ENCODE results near the gene GAK.

GAK gene

DNA sequence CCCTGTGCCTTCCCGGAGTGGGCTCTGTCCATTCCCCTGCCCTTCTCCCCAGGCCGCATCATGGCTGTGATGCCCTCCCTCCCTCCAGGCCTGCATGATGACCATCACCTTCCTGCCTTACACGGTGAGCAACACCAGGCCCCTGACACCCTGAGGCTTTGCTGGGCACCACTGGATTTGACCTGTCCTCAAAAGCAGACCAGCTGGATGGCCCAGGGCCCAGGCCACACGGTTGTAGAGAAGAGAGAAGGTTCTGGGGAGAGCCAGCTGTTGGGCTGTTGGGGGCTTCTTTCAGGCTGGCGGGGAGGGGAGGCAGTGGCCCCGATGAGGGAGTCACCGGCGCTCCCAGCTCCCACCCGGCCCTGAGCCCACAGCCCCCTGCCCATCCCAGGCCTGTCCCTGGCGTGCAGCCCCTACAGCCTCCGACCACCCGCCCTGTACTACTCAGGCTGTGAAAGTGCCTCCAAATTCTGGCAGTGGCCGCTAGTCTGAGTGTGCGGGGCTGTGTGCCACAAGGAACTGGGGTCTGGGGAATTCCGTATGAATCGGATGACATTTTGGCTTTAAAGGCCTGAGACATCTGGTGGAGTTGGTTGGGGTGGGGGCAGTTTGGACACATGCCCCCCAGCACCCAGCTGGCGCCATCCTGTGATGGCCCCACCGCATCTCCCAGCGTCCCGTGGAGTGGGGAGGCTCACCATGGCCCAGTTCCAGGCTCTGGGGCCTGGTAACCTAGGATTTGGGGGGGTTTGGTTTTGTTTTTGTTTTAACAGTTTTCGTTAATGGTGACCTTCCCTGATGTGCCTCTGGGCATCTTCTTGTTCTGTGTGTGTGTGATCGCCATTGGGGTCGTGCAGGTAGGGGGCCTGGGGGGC, 19.7 kb upstream of the GAK start:
- in situ Hi-C loops (cut with MboI; ENCODE audit: low sequenced_read_pairs, unreplicated experiment): no loop called here
- no peak for DNase-seq (ENCODE audit: low spot score)
- TF ChIP-seq, protein P1, sequence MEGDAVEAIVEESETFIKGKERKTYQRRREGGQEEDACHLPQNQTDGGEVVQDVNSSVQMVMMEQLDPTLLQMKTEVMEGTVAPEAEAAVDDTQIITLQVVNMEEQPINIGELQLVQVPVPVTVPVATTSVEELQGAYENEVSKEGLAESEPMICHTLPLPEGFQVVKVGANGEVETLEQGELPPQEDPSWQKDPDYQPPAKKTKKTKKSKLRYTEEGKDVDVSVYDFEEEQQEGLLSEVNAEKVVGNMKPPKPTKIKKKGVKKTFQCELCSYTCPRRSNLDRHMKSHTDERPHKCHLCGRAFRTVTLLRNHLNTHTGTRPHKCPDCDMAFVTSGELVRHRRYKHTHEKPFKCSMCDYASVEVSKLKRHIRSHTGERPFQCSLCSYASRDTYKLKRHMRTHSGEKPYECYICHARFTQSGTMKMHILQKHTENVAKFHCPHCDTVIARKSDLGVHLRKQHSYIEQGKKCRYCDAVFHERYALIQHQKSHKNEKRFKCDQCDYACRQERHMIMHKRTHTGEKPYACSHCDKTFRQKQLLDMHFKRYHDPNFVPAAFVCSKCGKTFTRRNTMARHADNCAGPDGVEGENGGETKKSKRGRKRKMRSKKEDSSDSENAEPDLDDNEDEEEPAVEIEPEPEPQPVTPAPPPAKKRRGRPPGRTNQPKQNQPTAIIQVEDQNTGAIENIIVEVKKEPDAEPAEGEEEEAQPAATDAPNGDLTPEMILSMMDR (IDR thresholded peaks at IDR 0.05; ENCODE audit: borderline replicate concordance, control extremely low read depth, extremely low read depth, insufficient read depth, missing control alignments): no peak

DNA sequence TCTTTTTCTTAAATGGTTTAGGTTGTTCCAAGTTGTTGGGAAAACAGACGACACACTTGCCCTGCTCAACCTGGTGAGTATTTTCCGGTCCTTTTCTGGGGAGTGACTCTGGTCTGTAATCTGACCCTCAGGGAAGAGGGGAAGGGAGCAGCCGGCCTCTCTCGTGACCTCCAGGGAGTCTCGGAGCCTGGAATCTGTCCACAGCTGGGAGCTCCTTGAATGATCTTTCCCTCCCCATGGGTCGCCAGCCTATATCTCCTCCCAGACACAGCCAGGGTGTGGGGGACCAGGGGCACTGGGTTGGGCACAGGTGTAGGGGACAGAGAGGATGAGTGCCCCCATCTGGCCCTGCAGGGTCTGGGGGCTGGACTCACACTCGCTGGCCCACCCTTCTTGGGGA, 19.1 kb upstream of the GAK start:
- no peak for DNase-seq (ENCODE audit: low spot score)
- TF ChIP-seq, protein P1 (IDR thresholded peaks at IDR 0.05; ENCODE audit: borderline replicate concordance, control extremely low read depth, extremely low read depth, insufficient read depth, missing control alignments): no peak
- in situ Hi-C loops (cut with MboI; ENCODE audit: low sequenced_read_pairs, unreplicated experiment): no loop called here

DNA sequence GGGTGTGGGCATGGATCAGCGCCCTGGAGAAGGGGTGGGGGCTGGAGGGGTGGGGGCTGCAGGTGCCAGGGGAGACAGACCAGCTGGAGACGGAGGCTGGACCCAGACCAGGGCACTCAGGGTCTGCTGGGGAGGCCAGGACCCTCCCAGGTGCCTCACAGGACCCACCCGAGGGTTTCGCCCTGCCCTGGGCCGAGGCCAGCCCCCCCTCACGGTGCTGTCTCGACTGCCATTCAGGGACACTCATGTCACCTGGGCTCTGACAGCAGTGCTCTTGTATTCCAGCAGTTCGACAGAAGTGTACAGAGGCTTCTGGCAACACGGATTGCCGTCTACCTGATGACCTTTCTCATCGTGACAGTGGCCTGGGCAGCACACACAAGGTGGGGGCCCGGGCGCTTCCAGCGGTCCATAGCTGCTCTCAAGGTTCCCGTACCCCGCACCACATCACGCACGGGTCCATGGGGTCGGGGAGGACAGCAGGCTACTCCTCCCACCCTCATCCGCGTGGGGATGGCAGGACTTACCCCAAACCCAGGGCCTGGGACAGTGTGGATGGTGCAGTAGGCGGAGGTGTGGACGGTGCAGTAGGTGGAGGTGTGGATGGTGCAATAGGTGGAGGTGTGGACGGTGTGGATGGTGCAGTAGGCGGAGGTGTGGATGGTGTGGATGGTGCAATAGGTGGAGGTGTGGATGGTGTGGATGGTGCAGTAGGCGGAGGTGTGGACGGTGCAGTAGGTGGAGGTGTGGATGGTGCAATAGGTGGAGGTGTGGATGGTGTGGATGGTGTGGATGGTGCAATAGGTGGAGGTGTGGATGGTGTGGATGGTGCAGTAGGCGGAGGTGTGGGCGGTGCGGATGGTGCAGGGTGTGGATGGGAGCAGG, 18.3 kb upstream of the GAK start:
- TF ChIP-seq, protein P1 (IDR thresholded peaks at IDR 0.05; ENCODE audit: borderline replicate concordance, control extremely low read depth, extremely low read depth, insufficient read depth, missing control alignments): no peak
- DNase-seq (ENCODE audit: low spot score): no peak
- in situ Hi-C loops (cut with MboI; ENCODE audit: low sequenced_read_pairs, unreplicated experiment): no loop called here

DNA sequence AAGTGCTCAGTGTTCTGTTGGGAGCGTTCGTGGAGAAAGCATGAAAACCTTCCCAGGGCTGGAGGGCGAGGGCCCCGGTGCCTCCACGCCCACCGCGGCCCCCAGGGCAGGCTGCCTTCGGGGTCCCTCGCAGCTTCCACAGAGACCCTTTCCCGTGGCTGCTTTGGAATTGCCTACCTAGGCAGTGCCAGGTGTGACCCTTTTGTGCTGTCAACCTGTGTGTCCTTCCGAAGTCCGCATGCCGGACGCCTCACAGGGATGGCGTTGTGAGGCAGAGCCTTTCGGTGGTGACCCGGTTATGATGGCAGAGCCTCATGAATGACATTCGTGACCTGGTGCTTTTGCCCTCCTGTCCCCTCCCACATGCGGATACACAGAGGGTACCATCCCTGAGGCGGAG, 17.5 kb upstream of the GAK start:
- TF ChIP-seq, protein P1 (IDR thresholded peaks at IDR 0.05; ENCODE audit: borderline replicate concordance, control extremely low read depth, extremely low read depth, insufficient read depth, missing control alignments): no peak
- no peak for DNase-seq (ENCODE audit: low spot score)
- in situ Hi-C loops (cut with MboI; ENCODE audit: low sequenced_read_pairs, unreplicated experiment): no loop called here

DNA sequence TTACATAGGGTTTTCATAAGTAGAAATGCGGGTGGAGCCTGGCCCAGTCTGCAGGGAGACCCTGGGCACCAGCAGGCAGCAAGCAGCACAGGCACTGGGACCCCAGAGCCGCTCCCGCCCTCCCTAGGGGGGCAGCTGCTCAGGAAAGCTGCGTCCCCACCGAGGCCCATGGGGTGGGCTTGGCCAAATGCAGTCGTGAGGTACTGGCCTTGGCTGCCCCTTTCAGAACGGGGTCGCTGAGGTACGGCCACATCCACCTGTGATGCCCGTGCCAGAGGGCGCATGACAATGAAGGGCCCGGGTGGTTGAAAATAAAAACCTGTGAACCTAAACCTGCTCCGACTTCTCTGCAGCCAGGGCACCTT, 16.8 kb upstream of the GAK start:
- TF ChIP-seq, protein P1 (IDR thresholded peaks at IDR 0.05; ENCODE audit: borderline replicate concordance, control extremely low read depth, extremely low read depth, insufficient read depth, missing control alignments): no peak
- in situ Hi-C loops (cut with MboI; ENCODE audit: low sequenced_read_pairs, unreplicated experiment): no loop called here
- no peak for DNase-seq (ENCODE audit: low spot score)

DNA sequence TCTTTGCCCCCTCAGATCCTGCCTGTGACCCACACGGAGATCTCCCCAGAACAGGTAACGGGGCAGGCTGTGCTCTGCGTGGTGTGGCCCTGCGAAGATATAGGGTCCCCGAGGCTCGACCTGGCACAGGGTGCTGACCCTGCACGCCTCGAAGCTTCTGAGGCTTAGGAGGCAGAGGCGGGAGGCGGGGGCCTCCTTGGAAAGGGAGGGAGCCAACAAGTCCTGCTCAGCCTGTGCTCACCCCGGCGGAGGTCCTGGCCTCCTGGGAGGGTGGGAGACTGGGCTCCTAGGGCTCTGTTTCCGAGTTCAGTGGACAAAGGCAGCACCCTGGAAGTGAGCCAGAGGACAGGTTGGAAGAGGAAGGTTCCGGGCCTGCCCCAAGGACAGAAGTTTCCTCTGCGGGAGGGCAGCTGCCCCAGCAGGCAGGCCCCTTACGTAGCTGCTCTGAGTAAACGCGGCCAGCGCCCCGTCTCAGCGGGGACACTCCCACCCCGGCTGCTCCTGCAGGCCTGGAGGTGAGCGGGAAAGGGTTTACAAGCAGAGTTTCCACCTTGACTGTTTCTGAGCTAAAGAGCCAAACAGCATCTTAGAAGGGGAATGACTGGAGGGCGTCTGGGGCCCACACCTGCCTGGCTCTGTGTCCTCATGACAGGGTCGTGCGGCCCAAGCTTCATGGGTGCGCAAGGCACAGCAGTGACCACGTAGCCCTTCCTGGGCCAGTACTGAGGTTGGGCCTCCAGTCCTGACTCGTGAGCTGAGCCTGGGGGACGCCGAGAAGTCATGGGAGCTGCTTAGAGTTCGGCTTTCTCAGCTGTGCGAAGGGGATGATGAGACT, 16.2 kb upstream of the GAK start:
- no peak for DNase-seq (ENCODE audit: low spot score)
- in situ Hi-C loops (cut with MboI; ENCODE audit: low sequenced_read_pairs, unreplicated experiment): no loop called here
- TF ChIP-seq, protein P1 (IDR thresholded peaks at IDR 0.05; ENCODE audit: borderline replicate concordance, control extremely low read depth, extremely low read depth, insufficient read depth, missing control alignments): no peak
